Stimulated activated CD4-positive, alpha-beta T cell treated with anti-CD3 and anti-CD28 coated beads, Interleukin-12 subunit alpha, Interleukin-12 subunit beta, amount 100 ng/mL, for 48 hours (primary cell): ENCODE data around the gene IKZF1.

Source experiments
- DNase-seq, 3 donors: peaks; one replicate each; pipeline ENCODE4 v3.0.0-alpha.2; 2020; ENCODE audit warnings: low read depth in 2 of 3, low spot score in 1 of 3

The IKZF1 gene

DNA sequence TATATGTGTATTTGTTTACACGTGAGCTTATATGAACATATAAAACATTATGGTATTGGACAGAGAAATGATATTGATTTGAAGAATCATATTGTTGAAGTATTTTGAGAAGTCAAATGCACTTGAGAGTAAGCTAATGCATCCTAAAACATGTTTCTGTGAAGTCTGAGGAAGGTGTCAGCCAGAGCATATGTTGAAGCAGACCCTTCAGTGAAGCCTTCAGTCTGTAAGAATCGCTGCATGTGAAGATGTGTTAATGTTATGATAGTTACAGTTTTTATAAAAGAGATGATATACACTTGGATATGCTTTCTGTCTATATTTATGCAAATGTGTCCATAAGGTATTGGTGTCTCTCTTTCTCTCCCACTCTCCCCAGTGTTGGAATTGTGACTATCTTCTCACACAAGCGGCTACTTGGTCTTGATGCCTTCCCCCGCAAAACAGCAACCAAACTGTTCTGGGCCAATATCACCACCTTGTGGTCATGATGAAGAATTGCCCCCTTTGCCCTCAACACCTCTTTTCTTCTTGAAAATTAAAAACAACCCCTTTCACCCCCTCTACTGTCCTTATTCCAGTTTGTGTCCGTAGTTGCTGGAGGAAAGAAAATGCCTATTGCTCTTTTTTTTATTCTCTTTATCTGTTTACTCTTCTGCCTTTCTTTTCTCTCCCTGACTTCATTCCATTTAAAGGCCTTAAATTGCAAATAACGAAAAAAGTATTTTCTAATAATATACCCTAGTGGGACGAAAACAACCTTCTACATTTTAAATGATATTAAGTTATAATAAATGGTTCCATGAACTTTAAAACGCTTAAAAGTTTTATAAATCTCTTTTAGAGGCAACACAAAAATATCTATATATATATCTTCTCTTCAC is 64.9 kb downstream of the IKZF1 start:
- DNase-seq, result no peak

GRCh38 chr7:50370884-50371283 is 66.4 kb downstream of the IKZF1 start:
- no peak for DNase-seq

- no peak for DNase-seq
These were observed 67.1 kb downstream of the IKZF1 start for GRCh38 chr7:50371551-50372021.

DNA sequence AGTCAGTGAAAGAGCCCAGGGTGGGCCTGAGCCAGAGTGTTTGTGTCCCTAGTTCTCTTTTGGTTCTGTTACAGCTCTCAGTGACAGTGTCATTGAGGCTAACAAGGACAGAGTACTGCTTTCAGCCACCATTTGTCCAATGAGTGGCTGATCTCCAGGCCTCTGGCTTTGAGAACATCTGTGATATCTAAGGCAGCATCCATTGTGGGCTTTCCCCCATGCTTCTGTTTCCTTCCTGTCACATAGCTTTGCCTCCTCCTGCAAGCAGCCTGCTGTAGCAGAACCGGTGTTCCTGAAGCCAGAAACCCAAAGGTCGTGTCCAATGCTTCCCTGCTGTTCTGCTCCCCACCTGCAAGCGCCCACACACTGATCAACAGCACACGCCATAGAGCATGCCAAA is 68.4 kb downstream of the IKZF1 start:
- no peak for DNase-seq

- DNase-seq, result no peak
These were observed 71.7 kb downstream of the IKZF1 start for GRCh38 chr7:50376056-50376820.

GRCh38 chr7:50377356-50377755 is 72.8 kb downstream of the IKZF1 start:
- DNase-seq, result no peak

GRCh38 chr7:50379082-50379481 is 74.6 kb downstream of the IKZF1 start:
- DNase-seq, result no peak

DNA sequence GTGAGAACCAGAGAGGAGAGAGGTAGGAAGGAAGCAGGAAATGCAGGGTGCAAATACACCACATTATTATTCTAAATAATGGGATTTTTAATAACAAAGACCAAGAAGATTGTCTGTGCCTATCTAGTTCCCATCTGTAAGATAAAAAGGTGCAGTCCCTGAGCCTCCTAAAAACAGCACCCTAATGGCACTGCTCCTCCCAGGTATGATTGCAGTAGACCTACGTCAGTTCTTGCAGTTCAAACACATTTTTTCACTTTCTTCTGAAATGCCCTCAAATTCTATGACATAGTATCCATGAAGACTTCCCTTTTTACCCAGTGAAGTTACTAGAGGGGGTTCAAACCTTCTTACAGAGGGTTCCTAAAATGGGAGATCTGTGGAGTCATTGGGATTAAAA is 75.0 kb downstream of the IKZF1 start:
- DNase-seq, result no peak

GRCh38 chr7:50382455-50382854 is 77.9 kb downstream of the IKZF1 start:
- DNase-seq, result no peak

- DNase-seq, result no peak
These were observed 82.8 kb downstream of the IKZF1 start for GRCh38 chr7:50387351-50387750.

- no peak for DNase-seq
These were observed 85.4 kb downstream of the IKZF1 start for GRCh38 chr7:50389961-50390360.

- no peak for DNase-seq
These were observed 86.9 kb downstream of the IKZF1 start for GRCh38 chr7:50391386-50391785.

DNA sequence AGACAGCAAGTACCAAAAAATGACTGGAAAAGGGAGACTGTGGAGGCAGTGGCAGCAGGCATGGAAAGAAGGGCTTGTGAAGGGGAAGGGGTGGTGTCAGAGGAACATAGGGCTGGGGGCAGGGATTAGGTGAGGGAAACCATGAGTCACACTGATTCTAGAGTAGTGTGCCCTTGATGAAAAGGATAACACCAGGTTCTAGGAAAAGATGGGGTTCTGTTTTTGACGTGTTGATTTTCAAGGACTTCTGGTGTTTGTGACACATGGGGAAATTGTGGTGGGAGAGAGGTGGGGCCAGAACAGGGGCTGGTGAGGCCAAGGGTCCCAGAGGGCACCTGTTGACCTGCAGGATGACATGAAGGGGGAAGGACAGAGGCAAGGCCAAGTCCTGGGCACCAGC is 88.6 kb downstream of the IKZF1 start:
- DNase-seq, result peak; percentile 49 to 62 (median 60)

GRCh38 chr7:50393547-50394252 is 89.2 kb downstream of the IKZF1 start:
- DNase-seq, result peak in 1 of 3 donors; percentile 42

DNA sequence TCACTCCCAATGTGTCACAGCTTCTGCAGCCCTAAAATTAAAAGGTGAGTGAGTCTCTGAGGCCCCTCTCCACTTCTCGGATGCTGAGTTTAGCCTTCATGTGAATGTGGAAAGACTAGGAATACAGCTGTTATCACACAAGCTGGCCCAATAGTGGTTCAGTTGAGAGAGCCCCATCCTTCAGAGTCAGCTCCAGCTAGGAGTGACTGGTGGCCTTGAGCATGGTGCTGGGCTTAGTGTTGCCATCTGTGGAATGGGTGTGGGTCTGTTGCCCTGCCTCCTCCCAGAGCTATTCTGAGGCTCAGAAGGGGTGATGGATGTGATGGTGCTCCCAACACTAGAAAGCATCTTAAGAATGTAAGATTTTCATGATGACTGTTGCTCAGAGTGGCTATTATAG is 89.8 kb downstream of the IKZF1 start:
- no peak for DNase-seq

DNA sequence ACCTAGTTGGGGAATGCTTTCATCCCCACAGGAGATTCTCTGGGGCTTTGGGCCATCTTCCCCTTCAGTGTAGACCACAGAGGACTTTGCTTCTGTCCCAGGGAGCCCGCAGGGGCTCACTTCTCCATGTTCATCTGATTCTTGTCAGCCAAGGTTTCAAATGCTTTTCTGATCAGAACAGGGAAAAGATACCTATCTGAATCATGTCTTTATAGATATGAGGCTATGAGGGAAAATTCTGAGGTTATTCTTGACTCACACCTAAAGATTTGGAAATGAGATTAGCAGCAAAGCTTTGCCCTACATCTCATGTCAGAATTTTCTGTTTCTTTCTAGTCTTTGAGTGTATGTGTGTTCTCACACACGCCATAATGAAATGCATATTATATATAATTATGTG is 92.3 kb downstream of the IKZF1 start:
- DNase-seq, result no peak

DNA sequence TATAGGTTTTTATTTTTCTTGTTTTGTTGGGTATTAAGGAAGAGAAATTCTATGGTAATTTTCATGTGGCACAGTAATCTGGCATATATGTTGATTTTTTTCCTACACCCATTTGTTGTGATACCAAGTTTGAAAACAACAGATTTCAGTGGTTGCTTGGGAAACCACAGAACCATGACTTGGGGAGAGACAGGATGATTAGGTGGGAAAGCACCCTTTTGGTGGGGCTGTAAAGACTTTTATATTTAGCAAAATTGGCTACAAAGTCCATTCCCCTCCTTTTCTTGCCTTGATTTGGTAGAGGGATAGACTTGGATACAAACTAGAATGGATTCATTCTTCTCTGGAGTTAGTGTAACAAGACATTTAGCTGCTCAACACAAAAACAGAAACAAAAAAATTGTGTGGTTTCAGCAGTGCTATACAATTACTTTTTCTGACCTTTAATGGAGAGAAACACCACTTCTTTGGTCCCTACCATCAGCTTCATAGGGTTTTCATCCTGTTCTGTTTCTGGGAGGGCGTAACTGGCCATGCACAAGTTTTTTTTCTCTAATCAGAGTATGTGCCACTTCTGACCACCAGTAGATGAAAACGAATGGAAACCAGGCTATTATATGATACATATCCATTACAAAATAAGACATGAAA is 92.9 kb downstream of the IKZF1 start:
- DNase-seq, result peak in 1 of 3 donors; percentile 39

DNA sequence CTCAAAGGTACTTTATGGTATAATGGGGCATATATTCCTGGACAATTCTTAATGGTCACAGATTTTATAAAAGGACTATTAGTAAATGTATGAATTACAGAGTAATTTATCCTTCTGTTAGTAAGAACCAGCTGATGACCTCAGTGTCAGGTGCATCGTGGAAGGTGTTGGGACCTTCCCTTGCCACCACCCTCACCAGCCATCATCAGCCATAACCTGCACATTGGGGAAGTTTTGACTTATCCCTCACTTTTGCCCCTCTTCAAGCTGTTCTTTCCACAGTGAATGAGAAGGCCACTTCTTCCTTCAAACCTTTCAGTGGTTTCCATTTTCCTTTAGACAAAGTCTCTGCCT is 93.4 kb downstream of the IKZF1 start:
- DNase-seq, result no peak

GRCh38 chr7:50399206-50399605 is 94.7 kb downstream of the IKZF1 start:
- DNase-seq, result no peak

- DNase-seq, result no peak
These were observed 95.1 kb downstream of the IKZF1 start for GRCh38 chr7:50399635-50400034.

DNA sequence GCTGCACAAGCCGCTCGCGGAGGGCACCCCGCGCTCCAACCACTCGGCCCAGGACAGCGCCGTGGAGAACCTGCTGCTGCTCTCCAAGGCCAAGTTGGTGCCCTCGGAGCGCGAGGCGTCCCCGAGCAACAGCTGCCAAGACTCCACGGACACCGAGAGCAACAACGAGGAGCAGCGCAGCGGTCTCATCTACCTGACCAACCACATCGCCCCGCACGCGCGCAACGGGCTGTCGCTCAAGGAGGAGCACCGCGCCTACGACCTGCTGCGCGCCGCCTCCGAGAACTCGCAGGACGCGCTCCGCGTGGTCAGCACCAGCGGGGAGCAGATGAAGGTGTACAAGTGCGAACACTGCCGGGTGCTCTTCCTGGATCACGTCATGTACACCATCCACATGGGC is 95.6 kb downstream of the IKZF1 start:
- no peak for DNase-seq
